ENCODE data around the gene HMOX2. TPM values are rescaled to one million over a fixed set of nuclear protein-coding genes. Genes with fewer than 3 reads are reported as not detected.

The HMOX2 gene, protein sequence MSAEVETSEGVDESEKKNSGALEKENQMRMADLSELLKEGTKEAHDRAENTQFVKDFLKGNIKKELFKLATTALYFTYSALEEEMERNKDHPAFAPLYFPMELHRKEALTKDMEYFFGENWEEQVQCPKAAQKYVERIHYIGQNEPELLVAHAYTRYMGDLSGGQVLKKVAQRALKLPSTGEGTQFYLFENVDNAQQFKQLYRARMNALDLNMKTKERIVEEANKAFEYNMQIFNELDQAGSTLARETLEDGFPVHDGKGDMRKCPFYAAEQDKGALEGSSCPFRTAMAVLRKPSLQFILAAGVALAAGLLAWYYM
- total RNA-seq, result 52.8 TPM

DNA sequence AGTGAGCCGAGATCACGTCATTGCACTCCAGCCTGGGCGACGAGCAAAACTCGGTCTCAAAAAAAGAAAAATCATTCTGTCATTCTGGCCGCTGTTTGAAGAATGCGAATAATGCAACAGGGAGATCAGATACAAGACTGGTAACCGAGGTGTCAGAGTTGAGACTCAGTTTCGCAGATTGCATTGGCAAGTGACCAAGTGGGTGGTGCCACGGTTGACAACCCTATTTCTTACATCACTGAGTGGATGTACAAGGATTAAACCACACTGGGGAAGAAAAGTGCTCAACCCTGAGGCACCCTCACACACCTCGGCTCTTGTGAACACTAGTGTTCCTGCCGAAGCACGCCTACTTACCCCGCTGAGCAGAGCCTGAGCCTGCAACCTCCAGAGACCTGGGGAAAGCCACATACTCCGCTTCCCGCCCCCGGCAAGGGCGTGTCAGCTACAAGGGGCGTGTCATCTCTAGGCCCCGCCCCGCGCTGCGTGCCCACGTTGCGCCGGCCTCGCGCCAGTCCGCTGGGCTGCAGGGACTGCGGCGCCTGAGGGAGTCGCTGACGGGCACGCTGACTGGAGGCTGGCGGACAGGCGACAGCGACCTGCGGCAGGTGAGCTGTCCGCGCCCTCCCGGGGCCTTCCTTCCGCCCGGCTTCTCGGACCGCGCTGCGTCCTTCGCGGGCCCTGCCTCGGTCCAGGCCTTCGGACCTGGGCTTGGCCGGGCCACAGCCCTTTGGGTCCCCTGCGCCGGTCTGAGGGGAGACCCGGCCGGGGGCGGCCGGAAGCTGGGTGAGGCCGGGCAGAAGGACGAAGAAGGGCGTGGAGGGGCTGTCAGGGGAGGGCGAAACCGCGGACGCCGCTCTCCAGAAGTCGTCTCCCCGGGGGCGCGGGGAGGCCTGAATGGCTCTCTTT is at the start of gene HMOX2:
TSS of gene HMOX2 (plus strand) at position 519 of the 909 bp plus-strand sequence. CDS start 29,127 bp downstream, outside the sequence.
- peak within 1 kb of the TSS; percentile 84 for H3K27ac ChIP-seq
- no peaks in the 10 kb centered on the region for H3K9me3 ChIP-seq
- DNase-seq (ENCODE audit: extremely low spot score in 2 of 2), result peak in 1 of 2 donors; percentile 92
- H3K36me3 ChIP-seq, result no peaks in the 10 kb centered on the region
- intact Hi-C loops (cut with DNase I), result no loop called here
- no peaks in the 10 kb centered on the region for H3K27me3 ChIP-seq
- TF ChIP-seq, protein P1, sequence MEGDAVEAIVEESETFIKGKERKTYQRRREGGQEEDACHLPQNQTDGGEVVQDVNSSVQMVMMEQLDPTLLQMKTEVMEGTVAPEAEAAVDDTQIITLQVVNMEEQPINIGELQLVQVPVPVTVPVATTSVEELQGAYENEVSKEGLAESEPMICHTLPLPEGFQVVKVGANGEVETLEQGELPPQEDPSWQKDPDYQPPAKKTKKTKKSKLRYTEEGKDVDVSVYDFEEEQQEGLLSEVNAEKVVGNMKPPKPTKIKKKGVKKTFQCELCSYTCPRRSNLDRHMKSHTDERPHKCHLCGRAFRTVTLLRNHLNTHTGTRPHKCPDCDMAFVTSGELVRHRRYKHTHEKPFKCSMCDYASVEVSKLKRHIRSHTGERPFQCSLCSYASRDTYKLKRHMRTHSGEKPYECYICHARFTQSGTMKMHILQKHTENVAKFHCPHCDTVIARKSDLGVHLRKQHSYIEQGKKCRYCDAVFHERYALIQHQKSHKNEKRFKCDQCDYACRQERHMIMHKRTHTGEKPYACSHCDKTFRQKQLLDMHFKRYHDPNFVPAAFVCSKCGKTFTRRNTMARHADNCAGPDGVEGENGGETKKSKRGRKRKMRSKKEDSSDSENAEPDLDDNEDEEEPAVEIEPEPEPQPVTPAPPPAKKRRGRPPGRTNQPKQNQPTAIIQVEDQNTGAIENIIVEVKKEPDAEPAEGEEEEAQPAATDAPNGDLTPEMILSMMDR (IDR thresholded peaks at IDR 0.05), result peak in 1 of 3 experiments; percentile 5
- TF ChIP-seq POLR2AphosphoS5 (IDR thresholded peaks at IDR 0.05; ENCODE audit: insufficient read depth in 1 of 2, low read depth in 1 of 2), result peak; percentile 69 to 84
- peak in 1 of 2 donors; percentile 76 for TF ChIP-seq POLR2A (IDR thresholded peaks at IDR 0.05)
- H3K4me3 ChIP-seq, result peak within 1 kb of the TSS; percentile 80 to 85
- peaks cover 37% of the 10 kb centered on the region for H3K4me1 ChIP-seq

DNA sequence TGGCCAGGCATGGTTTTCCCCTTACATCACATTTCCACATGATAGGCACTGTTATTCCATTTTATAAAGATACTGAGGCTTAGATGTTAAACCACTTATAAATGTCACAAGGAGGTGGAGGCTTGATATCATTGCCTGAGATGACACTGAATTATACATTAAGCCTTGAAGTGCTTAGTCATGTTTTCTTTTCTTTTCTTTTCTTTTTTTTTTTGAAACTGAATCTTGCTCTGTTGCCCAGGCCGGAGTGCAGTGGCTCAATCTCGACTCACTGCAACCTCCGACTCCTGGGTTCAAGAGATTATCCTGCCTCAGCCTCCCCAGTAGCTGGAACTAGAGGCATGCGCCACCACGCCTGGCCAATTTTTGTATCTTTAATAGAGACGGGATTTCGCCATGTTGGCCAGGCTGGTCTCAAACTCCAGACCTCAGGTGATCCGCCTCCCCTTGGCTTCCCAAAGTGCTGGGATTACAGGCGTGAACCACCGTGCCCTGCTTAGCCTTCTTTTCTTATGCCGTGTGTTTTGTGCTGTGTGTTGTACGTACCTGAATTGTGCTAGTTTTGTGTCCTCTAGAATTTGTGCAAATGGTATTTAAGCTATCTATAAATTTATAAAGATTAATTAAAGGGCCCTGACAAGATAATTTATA is 49.4 kb upstream of the HMOX2 start:
- H3K4me1 ChIP-seq, result peaks cover 23% of the 10 kb centered on the region
- H3K27ac ChIP-seq, result peak overlapping the region; percentile 87

DNA sequence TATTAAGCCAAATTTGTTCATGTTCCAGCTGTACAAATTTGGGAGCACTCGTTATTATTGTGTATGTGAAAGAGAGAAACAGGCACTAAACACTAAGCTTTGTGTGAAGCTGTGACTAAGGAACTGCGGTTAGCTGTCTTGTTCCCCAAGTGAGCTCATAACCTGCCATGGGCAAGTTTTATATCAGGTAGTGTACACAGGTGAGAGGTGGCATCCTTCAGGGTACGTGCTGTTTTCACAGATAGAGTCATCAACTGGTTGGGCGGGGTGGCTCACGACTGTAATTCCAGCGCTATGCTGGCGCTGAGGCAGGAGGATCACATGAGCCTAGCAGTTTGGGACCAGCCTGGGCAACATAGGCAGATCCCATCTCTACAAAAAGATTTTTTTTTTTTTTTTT is 47.7 kb upstream of the HMOX2 start:
- no peak overlapping the region for H3K27ac ChIP-seq
- no peaks in the 10 kb centered on the region for H3K27me3 ChIP-seq

More for the DNA sequence above, 49.4 kb upstream of the HMOX2 start:
- H3K27me3 ChIP-seq, result no peaks in the 10 kb centered on the region
- no peaks in the 10 kb centered on the region for H3K9me3 ChIP-seq
- peak overlapping the region; percentile 58 to 78 for H3K4me3 ChIP-seq
- H3K36me3 ChIP-seq, result peaks cover 0 to 9% of the 10 kb centered on the region in 2 donors
- TF ChIP-seq POLR2AphosphoS5 (IDR thresholded peaks at IDR 0.05; ENCODE audit: insufficient read depth in 1 of 2, low read depth in 1 of 2), result no peak
- TF ChIP-seq, protein P1 (IDR thresholded peaks at IDR 0.05), result no peak
- TF ChIP-seq POLR2A (IDR thresholded peaks at IDR 0.05), result no peak
- intact Hi-C loops (cut with DNase I), result no loop called here
- no peak for DNase-seq (ENCODE audit: extremely low spot score in 2 of 2)

DNA sequence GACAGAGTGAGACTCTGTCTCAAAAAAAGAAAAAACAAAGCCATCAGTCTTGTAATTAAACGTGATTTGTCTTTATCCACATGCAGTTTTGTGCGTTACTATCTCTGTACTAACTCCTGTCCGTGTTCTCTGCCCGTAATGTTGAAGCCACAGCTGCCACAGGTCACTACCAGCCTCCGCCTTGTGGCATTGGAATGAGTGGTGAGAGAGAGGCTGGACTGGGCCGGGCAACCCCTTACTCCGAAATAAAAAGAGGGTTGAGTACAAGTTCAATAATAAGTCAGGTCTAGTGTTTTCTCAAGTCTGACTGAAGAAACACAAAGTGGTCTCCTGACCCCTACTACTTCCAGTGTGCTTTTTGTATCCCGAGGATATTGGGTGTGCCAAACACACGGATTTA is 45.2 kb upstream of the HMOX2 start:
- no peak for DNase-seq (ENCODE audit: extremely low spot score in 2 of 2)
- peaks cover 0 to 27% of the 10 kb centered on the region in 2 donors for H3K36me3 ChIP-seq
- H3K27me3 ChIP-seq, result no peaks in the 10 kb centered on the region
- H3K4me1 ChIP-seq, result peaks cover 18% of the 10 kb centered on the region
- TF ChIP-seq POLR2AphosphoS5 (IDR thresholded peaks at IDR 0.05; ENCODE audit: insufficient read depth in 1 of 2, low read depth in 1 of 2), result no peak
- no peak for TF ChIP-seq POLR2A (IDR thresholded peaks at IDR 0.05)
- TF ChIP-seq, protein P1 (IDR thresholded peaks at IDR 0.05), result no peak
- intact Hi-C loops (cut with DNase I), result no loop called here
- H3K9me3 ChIP-seq, result no peaks in the 10 kb centered on the region
- no peak overlapping the region for H3K27ac ChIP-seq
- H3K4me3 ChIP-seq, result no peak overlapping the region

More for the DNA sequence above, 47.7 kb upstream of the HMOX2 start:
- no peak for DNase-seq (ENCODE audit: extremely low spot score in 2 of 2)
- Histone ChIP-seq H3K4me1 (peaks cover 23% of the 10 kb centered on the region), H3K4me3 (no peak overlapping the region), H3K9me3 (no peaks in the 10 kb centered on the region), H3K36me3 (peaks cover 0 to 10% of the 10 kb centered on the region in 2 donors)
- intact Hi-C loops (cut with DNase I), result no loop called here
- TF ChIP-seq, protein P1 (IDR thresholded peaks at IDR 0.05), result no peak
- TF ChIP-seq POLR2AphosphoS5 (IDR thresholded peaks at IDR 0.05; ENCODE audit: insufficient read depth in 1 of 2, low read depth in 1 of 2), result peak in 1 of 2 donors; percentile 9

Measured in vagina (tissue), 2 donors.